Medulla oblongata (tissue), 1 donor: ENCODE measurements around the gene FKBP5.
A peak's percentile ranks its signal among the peaks of the same experiment; 100 is the strongest.
"Not testable (repeated sequence)": the region's sequence is repeated elsewhere in the genome, so short reads cannot be mapped to it uniquely, and the experiment has no call there.

Experiments used
- DNase-seq: peaks from one replicate; pipeline ENCODE4 v3.0.0-alpha.2; 2015; ENCODE audit errors: extremely low spot score

FKBP5 gene

GRCh38 chr6:35688605-35689322 lies at the start of gene FKBP5:
Gene FKBP5, minus strand, starts transcription at chr6:35688915. Its CDS starts 46,091 bp downstream, at chr6:35642824.
- peak; percentile 95 for DNase-seq

GRCh38 chr6:35737413-35738211 lies 48.9 kb upstream of the FKBP5 start:
- DNase-seq: peak; percentile 85

- DNase-seq: no peak
These were observed 48.3 kb upstream of the FKBP5 start, which contains the start of gene ARMC12 for GRCh38 chr6:35736982-35737412. Gene ARMC12, plus strand, starts transcription at chr6:35737032. Its CDS starts 77 bp downstream, at chr6:35737109.

- DNase-seq: peak; percentile 86
These were observed 47.7 kb upstream of the FKBP5 start for GRCh38 chr6:35736253-35736894.

GRCh38 chr6:35735452-35735851 lies 46.7 kb upstream of the FKBP5 start:
- DNase-seq: no peak

- DNase-seq: not testable (repeated sequence)
These were observed 45.6 kb upstream of the FKBP5 start for GRCh38 chr6:35734319-35734718.

- no peak for DNase-seq
These were observed 44.9 kb upstream of the FKBP5 start for GRCh38 chr6:35733633-35734032.

GRCh38 chr6:35731736-35732532 lies 43.2 kb upstream of the FKBP5 start:
- peak; percentile 79 for DNase-seq

GRCh38 chr6:35731414-35731735 lies 42.7 kb upstream of the FKBP5 start:
- peak; percentile 95 for DNase-seq

GRCh38 chr6:35730745-35731413 lies 42.2 kb upstream of the FKBP5 start:
- no peak for DNase-seq

GRCh38 chr6:35729722-35730121 lies 41.0 kb upstream of the FKBP5 start:
- DNase-seq: no peak

- DNase-seq: peak; percentile 43
These were observed 40.3 kb upstream of the FKBP5 start for GRCh38 chr6:35728683-35729678.

- DNase-seq: peak; percentile 85
These were observed 39.4 kb upstream of the FKBP5 start for GRCh38 chr6:35727935-35728682.

GRCh38 chr6:35727231-35727934 lies 38.7 kb upstream of the FKBP5 start:
- DNase-seq: peak; percentile 68

- DNase-seq: peak; percentile 43
These were observed 37.2 kb upstream of the FKBP5 start for GRCh38 chr6:35725721-35726438.

GRCh38 chr6:35725081-35725708 lies 36.5 kb upstream of the FKBP5 start:
- DNase-seq: no peak

- no peak for DNase-seq
These were observed 35.8 kb upstream of the FKBP5 start for GRCh38 chr6:35724471-35724870.
